ENCODE measurements around the gene PNMA6A. TPM values are rescaled to one million over a fixed set of nuclear protein-coding genes. Genes with fewer than 3 reads are reported as not detected.
"Not testable (repeated sequence)": the region's sequence is repeated elsewhere in the genome, so short reads cannot be mapped to it uniquely, and the experiment has no call there.

Gene PNMA6A
- total RNA-seq (1.3 and 1.8 TPM in 2 replicates), polyA plus RNA-seq (1.2 and 1.4 TPM in 2 replicates), polyA minus RNA-seq (0.19 and 1.1 TPM in 2 replicates), Bru-seq, nascent RNA (percentile 16 among the genes with signal in this experiment), BruChase-seq, experiment 1, labeled RNA remaining after a 6-hour chase (not detected), BruChase-seq, experiment 2, labeled RNA remaining after a 2-hour chase (percentile 25 among the genes with signal in this experiment)
- 0.65 and 1.2 TPM in 2 replicates for polyA plus RNA-seq (2011; cell fraction: cytosol; rRNA removed)
- polyA plus RNA-seq (2011; cell fraction: nucleus; rRNA removed), result 1.5 and 1.8 TPM in 2 replicates
- polyA plus RNA-seq (2012), result 1.7 and 2.6 TPM in 2 replicates
- polyA minus RNA-seq (2011; cell fraction: cytosol; rRNA and poly(A)+ RNA removed), result not detected
- polyA minus RNA-seq (2011; cell fraction: nucleus; rRNA and poly(A)+ RNA removed), result 0.82 TPM in 1 of 2 replicates, not detected in the other
- long read RNA-seq, partial matches to known transcripts, result 0 of 3 reads
- long read RNA-seq, other reads (novel, unspliced or antisense), result 1 of 3 reads

DNA sequence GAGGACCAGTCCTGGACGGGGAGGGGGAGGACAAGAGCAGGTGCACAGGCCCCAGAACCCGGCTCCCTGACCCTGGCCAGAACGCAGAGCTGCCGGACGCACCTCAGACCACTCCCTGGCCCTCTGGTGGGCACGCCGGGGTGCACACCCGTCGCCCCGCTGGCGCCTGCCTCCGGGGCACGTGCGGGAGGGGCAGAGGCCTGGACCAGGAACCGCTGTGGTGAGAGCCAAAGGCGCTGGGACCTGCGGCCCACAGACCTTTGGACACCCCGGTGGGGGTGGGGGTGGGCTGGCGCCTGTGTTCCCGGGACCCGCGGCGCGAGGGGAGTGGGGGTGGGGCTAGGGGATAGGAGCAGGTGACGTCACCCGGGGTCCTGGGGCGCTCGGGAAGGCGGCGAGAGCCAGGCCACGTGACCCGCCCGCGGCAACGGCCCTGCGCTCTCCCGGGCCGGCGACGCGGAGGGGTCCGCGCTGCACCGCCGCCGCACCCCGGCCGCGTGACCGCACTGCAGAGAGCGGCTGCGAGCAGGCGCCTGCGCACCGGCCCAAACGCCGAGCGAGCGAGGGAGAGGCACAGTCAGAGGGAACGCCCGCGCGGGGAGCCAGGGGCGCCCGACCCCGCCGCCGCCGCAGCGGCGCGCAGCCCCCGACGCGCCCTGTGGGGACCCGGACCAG lies at the start of gene PNMA6A:
TSS of gene PNMA6A (plus strand) at position 546 of the 675 bp plus-strand sequence. CDS start 609 bp downstream, outside the sequence.
- H3K9ac ChIP-seq (replicated peaks; ENCODE audit: extremely low read depth, insufficient read depth, low read length); H3K4me1 ChIP-seq (ENCODE audit: control insufficient read depth, extremely low read depth, insufficient read depth, low read length); H3K79me2 ChIP-seq (ENCODE audit: control insufficient read depth, insufficient read depth, low read length); H2AFZ ChIP-seq (ENCODE audit: low read depth, low read length); H3K27me3 ChIP-seq (ENCODE audit: control insufficient read depth in 2 of 2, insufficient read depth in 2 of 2, low read length in 2 of 2); H3K27ac ChIP-seq (ENCODE audit: insufficient read depth, low read depth, low read length); DNase-seq (ENCODE audit: low read depth, low spot score); BruUV-seq (replicated peaks); H3K4me3 ChIP-seq (replicated peaks in 1 of 3; ENCODE audit: insufficient read depth in 1 of 3, low read depth in 1 of 3, low read length in 3 of 3); H3K4me2 ChIP-seq (ENCODE audit: insufficient read depth, low read length); FAIRE-seq; dilution Hi-C loops (cut with MboI; ENCODE audit: extremely low pct_ligation_motif_present, low sequenced_read_pairs); CTCF ChIA-PET; H4K20me1 ChIP-seq (replicated peaks; ENCODE audit: control insufficient read depth, extremely low read depth, insufficient read depth, low read length); H3K9me1 ChIP-seq (replicated peaks; ENCODE audit: control insufficient read depth, extremely low read depth, insufficient read depth, low read length); intact Hi-C loops (cut with micrococcal nuclease); POLR2A ChIA-PET; H3K36me3 ChIP-seq (ENCODE audit: control insufficient read depth in 2 of 2, extremely low read depth in 1 of 2, insufficient read depth in 2 of 2, low read length in 2 of 2); H3K9me3 ChIP-seq (replicated peaks; ENCODE audit: control insufficient read depth, insufficient read depth, low read length): not testable (repeated sequence)

DNA sequence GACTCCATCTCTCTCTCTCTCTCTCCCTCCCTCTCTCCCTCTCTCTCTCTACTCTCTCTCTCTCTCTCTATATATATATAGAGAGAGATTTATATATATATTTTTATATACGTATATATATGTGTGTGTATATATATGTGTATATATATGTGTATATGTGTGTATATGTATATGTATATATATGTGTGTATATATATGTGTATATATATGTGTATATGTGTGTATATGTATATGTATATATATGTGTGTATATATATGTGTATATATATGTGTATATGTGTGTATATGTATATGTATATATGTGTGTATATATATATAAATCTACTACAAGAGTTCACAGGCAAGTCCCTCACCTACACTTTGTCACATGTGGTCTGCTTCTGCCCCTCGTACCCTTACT lies 45.8 kb upstream of the PNMA6A start:
- H2AFZ ChIP-seq (ENCODE audit: low read depth, low read length); H3K79me2 ChIP-seq (ENCODE audit: control insufficient read depth, insufficient read depth, low read length); POLR2A ChIA-PET; H3K4me3 ChIP-seq (replicated peaks in 1 of 3; ENCODE audit: insufficient read depth in 1 of 3, low read depth in 1 of 3, low read length in 3 of 3); FAIRE-seq; H4K20me1 ChIP-seq (replicated peaks; ENCODE audit: control insufficient read depth, extremely low read depth, insufficient read depth, low read length); H3K27ac ChIP-seq (ENCODE audit: insufficient read depth, low read depth, low read length); H3K36me3 ChIP-seq (ENCODE audit: control insufficient read depth in 2 of 2, extremely low read depth in 1 of 2, insufficient read depth in 2 of 2, low read length in 2 of 2); H3K9me1 ChIP-seq (replicated peaks; ENCODE audit: control insufficient read depth, extremely low read depth, insufficient read depth, low read length); H3K4me1 ChIP-seq (ENCODE audit: control insufficient read depth, extremely low read depth, insufficient read depth, low read length); H3K9me3 ChIP-seq (replicated peaks; ENCODE audit: control insufficient read depth, insufficient read depth, low read length); intact Hi-C loops (cut with micrococcal nuclease); DNase-seq (ENCODE audit: low read depth, low spot score); dilution Hi-C loops (cut with MboI; ENCODE audit: extremely low pct_ligation_motif_present, low sequenced_read_pairs); BruUV-seq (replicated peaks); CTCF ChIA-PET; H3K4me2 ChIP-seq (ENCODE audit: insufficient read depth, low read length); H3K9ac ChIP-seq (replicated peaks; ENCODE audit: extremely low read depth, insufficient read depth, low read length); H3K27me3 ChIP-seq (ENCODE audit: control insufficient read depth in 2 of 2, insufficient read depth in 2 of 2, low read length in 2 of 2): not testable (repeated sequence)

DNA sequence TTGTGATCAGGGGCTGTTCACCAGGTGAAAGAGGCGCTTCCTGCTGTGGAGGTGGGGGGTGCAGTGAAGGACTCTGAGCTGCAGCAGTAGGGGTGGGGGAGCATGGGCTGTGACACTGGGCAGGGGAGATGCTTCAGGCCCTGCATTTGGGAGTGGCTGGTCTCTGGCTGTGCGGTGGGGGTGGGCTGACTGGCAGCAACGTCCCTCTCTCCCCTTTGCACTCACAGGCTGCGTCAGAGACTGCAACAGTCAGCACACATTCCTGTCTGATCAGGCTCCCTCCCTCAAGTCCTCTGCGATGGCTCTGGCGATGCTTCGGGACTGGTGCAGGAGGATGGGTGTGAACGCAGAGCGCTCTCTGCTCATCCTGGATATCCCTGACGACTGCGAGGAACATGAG lies 43.8 kb upstream of the PNMA6A start:
- H3K27me3 ChIP-seq (ENCODE audit: control insufficient read depth in 2 of 2, insufficient read depth in 2 of 2, low read length in 2 of 2); H3K36me3 ChIP-seq (ENCODE audit: control insufficient read depth in 2 of 2, extremely low read depth in 1 of 2, insufficient read depth in 2 of 2, low read length in 2 of 2); FAIRE-seq; H4K20me1 ChIP-seq (replicated peaks; ENCODE audit: control insufficient read depth, extremely low read depth, insufficient read depth, low read length); H3K9ac ChIP-seq (replicated peaks; ENCODE audit: extremely low read depth, insufficient read depth, low read length); DNase-seq (ENCODE audit: low read depth, low spot score); H3K4me3 ChIP-seq (replicated peaks in 1 of 3; ENCODE audit: insufficient read depth in 1 of 3, low read depth in 1 of 3, low read length in 3 of 3); H3K4me1 ChIP-seq (ENCODE audit: control insufficient read depth, extremely low read depth, insufficient read depth, low read length); intact Hi-C loops (cut with micrococcal nuclease); POLR2A ChIA-PET; H2AFZ ChIP-seq (ENCODE audit: low read depth, low read length); H3K9me3 ChIP-seq (replicated peaks; ENCODE audit: control insufficient read depth, insufficient read depth, low read length); H3K79me2 ChIP-seq (ENCODE audit: control insufficient read depth, insufficient read depth, low read length); H3K27ac ChIP-seq (ENCODE audit: insufficient read depth, low read depth, low read length); BruUV-seq (replicated peaks); dilution Hi-C loops (cut with MboI; ENCODE audit: extremely low pct_ligation_motif_present, low sequenced_read_pairs); H3K4me2 ChIP-seq (ENCODE audit: insufficient read depth, low read length); H3K9me1 ChIP-seq (replicated peaks; ENCODE audit: control insufficient read depth, extremely low read depth, insufficient read depth, low read length): not testable (repeated sequence)
- CTCF ChIA-PET, result interaction anchor here (1.6 kb wide), 1 partner anchor 87 kb away, joined by 6 read pairs; no protein-coding TSS in a partner anchor
